ENCODE results near the gene LRRC27. TPM values are rescaled to one million over a fixed set of nuclear protein-coding genes. Genes with fewer than 3 reads are reported as not detected.

The LRRC27 gene
- total and polyA plus RNA-seq, 10 donors = 6.1 to 29.9 (median 16.6) TPM

DNA sequence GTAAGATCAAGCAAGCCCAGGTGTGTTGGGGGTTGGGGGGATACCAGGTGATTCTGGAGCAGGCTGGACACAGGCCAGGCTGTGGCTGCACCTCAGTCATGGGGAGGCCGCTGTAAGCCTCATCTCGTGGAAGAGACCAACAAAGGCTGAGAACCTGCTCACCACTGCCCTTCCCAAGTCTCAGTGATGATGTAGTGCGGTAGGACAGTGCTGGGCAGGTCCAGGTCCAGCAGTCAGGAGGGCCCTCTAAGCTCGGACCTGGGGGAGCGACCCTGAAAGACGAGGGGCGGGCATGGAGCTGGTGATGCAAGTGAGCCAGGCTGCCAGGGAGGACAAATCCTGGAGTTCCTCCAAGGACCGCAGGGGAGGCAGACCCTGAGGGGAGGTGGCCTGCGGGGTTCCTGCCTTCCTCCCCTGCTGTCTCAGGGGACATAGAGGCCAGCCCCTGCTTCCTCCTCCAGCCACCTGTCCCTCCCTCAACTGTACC lies 61.7 kb downstream of the LRRC27 start:
- Histone ChIP-seq H3K4me3 (no peak overlapping the region), H3K27ac (peak overlapping the region in 6 of 8 donors; percentile 47 to 99 (median 97)), H3K27me3 (replicated peaks in 1 of 7) (peaks cover 0 to 6% (median 0%) of the 10 kb centered on the region in 7 donors), H3K4me1 (peaks cover 32 to 79% (median 66%) of the 10 kb centered on the region in 6 donors), H3K9me3 (no peaks in the 10 kb centered on the region), H3K36me3 (no peaks in the 10 kb centered on the region)
- WGBS, 5 donors = 61 to 83% (median 79%) methylated on average over 7 to 9 of the region's 9 CpGs
- peak; percentile 77 for DNase-seq
- peak in 1 of 3 donors; percentile 33 for TF ChIP-seq POLR2AphosphoS5 (IDR thresholded peaks at IDR 0.05)
- TF ChIP-seq POLR2A (IDR thresholded peaks at IDR 0.05) = no peak
- TF ChIP-seq, protein P1, sequence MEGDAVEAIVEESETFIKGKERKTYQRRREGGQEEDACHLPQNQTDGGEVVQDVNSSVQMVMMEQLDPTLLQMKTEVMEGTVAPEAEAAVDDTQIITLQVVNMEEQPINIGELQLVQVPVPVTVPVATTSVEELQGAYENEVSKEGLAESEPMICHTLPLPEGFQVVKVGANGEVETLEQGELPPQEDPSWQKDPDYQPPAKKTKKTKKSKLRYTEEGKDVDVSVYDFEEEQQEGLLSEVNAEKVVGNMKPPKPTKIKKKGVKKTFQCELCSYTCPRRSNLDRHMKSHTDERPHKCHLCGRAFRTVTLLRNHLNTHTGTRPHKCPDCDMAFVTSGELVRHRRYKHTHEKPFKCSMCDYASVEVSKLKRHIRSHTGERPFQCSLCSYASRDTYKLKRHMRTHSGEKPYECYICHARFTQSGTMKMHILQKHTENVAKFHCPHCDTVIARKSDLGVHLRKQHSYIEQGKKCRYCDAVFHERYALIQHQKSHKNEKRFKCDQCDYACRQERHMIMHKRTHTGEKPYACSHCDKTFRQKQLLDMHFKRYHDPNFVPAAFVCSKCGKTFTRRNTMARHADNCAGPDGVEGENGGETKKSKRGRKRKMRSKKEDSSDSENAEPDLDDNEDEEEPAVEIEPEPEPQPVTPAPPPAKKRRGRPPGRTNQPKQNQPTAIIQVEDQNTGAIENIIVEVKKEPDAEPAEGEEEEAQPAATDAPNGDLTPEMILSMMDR (IDR thresholded peaks at IDR 0.05 in 8 of 11, conservative IDR thresholded peaks at IDR 0.05 in 3 of 11) = no peak
- intact Hi-C loops (cut with DNase I; ENCODE audit: low total_unique reads) = loop anchor here (5.0 kb wide), 1 partner anchor 59 kb away; no protein-coding TSS in a partner anchor

DNA sequence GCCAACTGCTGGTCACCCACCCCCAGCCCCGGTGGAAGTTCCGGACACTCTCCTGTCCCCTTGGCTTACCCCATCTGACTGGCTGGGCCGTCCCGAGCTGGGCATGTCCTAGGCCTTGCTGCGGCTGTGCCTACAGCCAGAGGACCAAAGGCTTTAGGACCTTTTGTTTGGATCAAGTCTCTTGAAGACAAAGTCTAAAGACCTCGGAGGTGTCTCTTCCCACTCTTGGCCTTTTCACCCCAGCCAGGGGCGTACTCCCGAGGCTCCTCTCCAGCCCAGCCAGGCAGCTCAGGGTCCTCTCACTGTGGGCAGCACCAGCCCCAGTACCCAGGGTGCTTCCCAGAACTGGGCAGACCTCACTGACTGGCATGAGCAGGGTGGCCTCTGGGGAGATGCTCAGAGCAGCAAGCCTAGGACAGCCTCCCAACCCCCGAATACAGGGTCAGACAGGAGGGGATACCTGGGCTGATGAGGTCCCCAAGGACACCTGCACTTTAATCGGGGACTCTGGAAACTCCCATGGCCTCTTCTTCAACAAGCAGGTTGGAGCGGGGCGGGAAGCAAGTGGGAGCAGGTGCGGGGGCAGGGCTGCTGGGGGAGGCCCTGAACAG lies 62.3 kb downstream of the LRRC27 start:
- H3K4me3 ChIP-seq = peak overlapping the region in 1 of 8 donors; percentile 89
- H3K4me1 ChIP-seq = peaks cover 31 to 79% (median 66%) of the 10 kb centered on the region in 6 donors
- 80 to 87% (median 82%) methylated on average over 12 to 13 of the region's 13 CpGs for WGBS, 5 donors
- peaks cover 0 to 6% (median 0%) of the 10 kb centered on the region in 7 donors for H3K27me3 ChIP-seq (replicated peaks in 1 of 7)
- H3K27ac ChIP-seq = peak overlapping the region in 7 of 8 donors; percentile 4 to 99 (median 97)
- TF ChIP-seq, protein P1 (IDR thresholded peaks at IDR 0.05 in 8 of 11, conservative IDR thresholded peaks at IDR 0.05 in 3 of 11) = no peak
- no peak for TF ChIP-seq POLR2A (IDR thresholded peaks at IDR 0.05)
- TF ChIP-seq POLR2AphosphoS5 (IDR thresholded peaks at IDR 0.05) = peak in 1 of 3 donors; percentile 28
- H3K36me3 ChIP-seq = peaks cover 0 to 4% (median 0%) of the 10 kb centered on the region in 6 donors
- H3K9me3 ChIP-seq = no peaks in the 10 kb centered on the region
- intact Hi-C loops (cut with DNase I; ENCODE audit: low total_unique reads) = loop anchor here (5.0 kb wide), 1 partner anchor 58 kb away; no protein-coding TSS in a partner anchor
- peak; percentile 81 for DNase-seq

DNA sequence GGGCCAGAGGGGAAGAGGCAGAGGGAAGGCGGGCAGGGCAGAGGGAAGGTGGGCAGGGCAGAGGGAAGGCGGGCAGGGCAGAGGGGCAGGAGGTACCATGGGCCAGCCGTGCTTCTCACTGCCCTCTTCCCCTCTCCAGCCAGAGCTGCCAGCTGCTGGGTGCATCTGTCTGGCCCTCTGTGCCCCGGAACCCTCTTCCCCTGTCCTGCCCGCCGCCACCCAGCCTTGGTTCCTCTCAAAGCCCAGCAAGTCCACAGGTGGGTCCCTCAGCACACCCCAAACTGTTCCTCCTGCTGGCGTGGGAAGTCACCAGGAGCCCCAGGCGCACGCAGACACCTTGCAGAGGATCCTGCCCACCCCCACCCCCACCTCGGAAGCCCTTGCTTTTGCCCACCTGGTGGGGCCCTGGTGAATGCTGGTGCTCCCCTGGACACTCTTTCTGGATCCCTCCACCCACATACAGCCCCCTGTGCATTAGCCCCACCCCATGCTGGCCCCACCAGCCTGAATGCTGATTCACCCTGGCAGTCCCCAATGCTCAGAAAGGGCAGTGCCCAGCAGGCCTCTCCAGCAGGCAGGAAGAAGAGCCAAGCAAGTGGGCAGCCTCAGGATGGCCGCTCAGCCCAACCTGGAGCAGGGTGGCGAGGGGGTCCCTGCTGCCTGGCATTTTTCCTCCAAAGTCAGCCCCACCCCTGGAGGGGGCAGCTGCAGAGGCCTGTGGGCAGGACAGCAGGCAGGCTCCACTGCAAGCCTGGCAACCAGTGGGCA lies 63.1 kb downstream of the LRRC27 start:
- H3K36me3 ChIP-seq = peaks cover 0 to 11% (median 0%) of the 10 kb centered on the region in 6 donors
- 50 to 57% (median 54%) methylated on average over 11 to 12 of the region's 12 CpGs for WGBS, 5 donors
- H3K27me3 ChIP-seq (replicated peaks in 1 of 7) = peaks cover 0 to 6% (median 0%) of the 10 kb centered on the region in 7 donors
- H3K4me1 ChIP-seq = peaks cover 34 to 79% (median 66%) of the 10 kb centered on the region in 6 donors
- no peak for TF ChIP-seq POLR2AphosphoS5 (IDR thresholded peaks at IDR 0.05)
- no peak for TF ChIP-seq POLR2A (IDR thresholded peaks at IDR 0.05)
- TF ChIP-seq, protein P1 (IDR thresholded peaks at IDR 0.05 in 8 of 11, conservative IDR thresholded peaks at IDR 0.05 in 3 of 11) = no peak
- intact Hi-C loops (cut with DNase I; ENCODE audit: low total_unique reads) = loop anchor here (5.0 kb wide), 1 partner anchor 57 kb away; no protein-coding TSS in a partner anchor
- H3K9me3 ChIP-seq = no peaks in the 10 kb centered on the region
- H3K4me3 ChIP-seq = peak overlapping the region in 7 of 8 donors; percentile 32 to 89 (median 51)
- peak; percentile 82 for DNase-seq
- H3K27ac ChIP-seq = peak overlapping the region; percentile 87 to 99 (median 97)

Measured in spleen (tissue), 11 donors.